GM23248 (cell line): ENCODE data around the gene PLEKHA6.

Experiments
- EZH2 ChIP-seq: fragments of 200-600 bp; sonication (generic); IDR thresholded peaks from 2 replicates; pipeline ENCODE4 v1.6.1; 2018; ENCODE audit warnings: antibody characterized with exemption, mild to moderate bottlenecking; ENCODE audit not compliant: insufficient read depth, poor library complexity, severe bottlenecking
- EZH2phosphoT487 ChIP-seq: fragments of 200-600 bp; sonication (generic); IDR thresholded peaks from 2 replicates; pipeline ENCODE4 v1.6.1; 2018; ENCODE audit warnings: antibody characterized with exemption, moderate library complexity, mild to moderate bottlenecking, low read depth; ENCODE audit not compliant: insufficient read depth

- TF ChIP-seq EZH2 (no peak), EZH2phosphoT487 (no peak)
These were observed 152.6 kb downstream of the PLEKHA6 start for GRCh38 chr1:204207136-204207616.
